Neural progenitor cell (in vitro differentiated cells): ENCODE data around the gene PRRC2C. TPM values are rescaled to one million over a fixed set of nuclear protein-coding genes. Genes with fewer than 3 reads are reported as not detected.

Experiments
- DNase-seq: peaks from one replicate; pipeline ENCODE4 v3.0.0-alpha.2; 2016; ENCODE audit warnings: low spot score
- H2AFZ ChIP-seq: fragments of 200-600 bp; sonication (generic); replicated peaks from 2 replicates; pipeline ENCODE4 v1.6.1; 2016; ENCODE audit warnings: antibody characterized with exemption
- H3F3A ChIP-seq: fragments of 200-600 bp; sonication (generic); 2 replicates; pipeline ENCODE4 v1.6.1; 2016; ENCODE audit warnings: antibody characterized with exemption, low read depth
- H3K27ac ChIP-seq: fragments of 200-600 bp; sonication (generic); 2 replicates; pipeline ENCODE4 v1.5.1; 2016; ENCODE audit warnings: mild to moderate bottlenecking
- H3K27me3 ChIP-seq: fragments of 200-600 bp; sonication (generic); 2 replicates; pipeline ENCODE4 v1.6.1; 2016; ENCODE audit warnings: mild to moderate bottlenecking, moderate library complexity
- H3K36me3 ChIP-seq: fragments of 200-600 bp; sonication (generic); 2 replicates; pipeline ENCODE4 v1.5.1; 2016
- H3K4me1 ChIP-seq: fragments of 200-600 bp; sonication (generic); 2 replicates; pipeline ENCODE4 v1.6.1; 2016; ENCODE audit warnings: mixed run types
- H3K4me2 ChIP-seq: fragments of 200-600 bp; sonication (generic); 2 replicates; pipeline ENCODE4 v1.6.1; 2016
- H3K4me3 ChIP-seq: fragments of 200-600 bp; sonication (generic); 2 replicates; pipeline ENCODE4 v1.5.1; 2016
- H3K79me2 ChIP-seq: fragments of 200-600 bp; sonication (generic); 2 replicates; pipeline ENCODE4 v1.6.1; 2016; ENCODE audit warnings: low read depth
- H3K9ac ChIP-seq: fragments of 200-600 bp; sonication (generic); 2 replicates; pipeline ENCODE4 v1.6.1; 2016
- H3K9me3 ChIP-seq: fragments of 200-600 bp; sonication (generic); 2 replicates; pipeline ENCODE4 v1.5.1; 2016; ENCODE audit warnings: low read depth
- H4K20me1 ChIP-seq: fragments of 200-600 bp; sonication (generic); 2 replicates; pipeline ENCODE4 v1.6.1; 2016; ENCODE audit warnings: low read depth
- H3K27ac Mint-ChIP-seq: 3 replicates; pipeline ENCODE4 v1.8.0; 2021; ENCODE audit warnings: mixed read lengths
- H3K27me3 Mint-ChIP-seq: 2 replicates; pipeline ENCODE4 v1.8.0; 2022; ENCODE audit warnings: low read depth, mild to moderate bottlenecking, inconsistent platforms, moderate library complexity, mixed read lengths; ENCODE audit not compliant: insufficient read depth
- H3K36me3 Mint-ChIP-seq: 3 replicates; pipeline ENCODE4 v1.8.0; 2021; ENCODE audit warnings: mixed read lengths
- H3K4me1 Mint-ChIP-seq: 3 replicates; pipeline ENCODE4 v1.8.0; 2021; ENCODE audit warnings: mixed read lengths
- H3K4me3 Mint-ChIP-seq: 3 replicates; pipeline ENCODE4 v1.8.0; 2021; ENCODE audit warnings: mild to moderate bottlenecking, moderate library complexity, mixed read lengths
- H3K9me3 Mint-ChIP-seq: 3 replicates; pipeline ENCODE4 v1.8.0; 2020; ENCODE audit warnings: mixed read lengths
- EZH2 ChIP-seq: fragments of 200-600 bp; sonication (generic); IDR thresholded peaks from 2 replicates; pipeline ENCODE4 v1.6.1; 2017; ENCODE audit warnings: antibody characterized with exemption, mild to moderate bottlenecking, moderate library complexity
- EZH2phosphoT487 ChIP-seq: fragments of 200-600 bp; sonication (generic); IDR thresholded peaks from 2 replicates; pipeline ENCODE4 v1.6.1; 2017; ENCODE audit warnings: antibody characterized with exemption
- total RNA-seq: library from RNA; depleted of rRNA; stranded (reverse); fragments of >200 nt; gene quantifications from 2 replicates; pipeline ENCODE4 v1.2.3, GENCODE V29; 2015; ENCODE audit warnings: low replicate concordance
- TF ChIP-seq, protein P1 (sequence below): fragments of 200-600 bp; sonication (generic); IDR thresholded peaks from 2 replicates; pipeline ENCODE4 v1.5.1; 2017; ENCODE audit warnings: antibody characterized with exemption, mild to moderate bottlenecking

Gene PRRC2C
- total RNA-seq, 1 donor from 2014 or later: 89.9 TPM

GRCh38 chr1:171635661-171636060 lies 150.3 kb downstream of the PRRC2C start:
- no peak for DNase-seq
- Mint-ChIP-seq H3K4me1 (peaks cover 6% of the 10 kb centered on the region), H3K27me3 (peaks cover 6% of the 10 kb centered on the region), H3K9me3 (peaks cover 3% of the 10 kb centered on the region), H3K4me3 (no peak overlapping the region), H3K36me3 (no peaks in the 10 kb centered on the region), H3K27ac (no peak overlapping the region)
- Histone ChIP-seq H3K4me3 (no peak overlapping the region), H3K4me2 (no peak overlapping the region), H3K27me3 (no peaks in the 10 kb centered on the region), H2AFZ (no peak overlapping the region), H4K20me1 (no peaks in the 10 kb centered on the region), H3F3A (no peaks in the 10 kb centered on the region), H3K27ac (no peak overlapping the region), H3K4me1 (no peaks in the 10 kb centered on the region), H3K36me3 (no peaks in the 10 kb centered on the region), H3K9me3 (no peaks in the 10 kb centered on the region), H3K79me2 (no peaks in the 10 kb centered on the region), H3K9ac (no peak overlapping the region)
- TF ChIP-seq EZH2: no peak
- TF ChIP-seq EZH2phosphoT487: no peak
- TF ChIP-seq, protein P1, sequence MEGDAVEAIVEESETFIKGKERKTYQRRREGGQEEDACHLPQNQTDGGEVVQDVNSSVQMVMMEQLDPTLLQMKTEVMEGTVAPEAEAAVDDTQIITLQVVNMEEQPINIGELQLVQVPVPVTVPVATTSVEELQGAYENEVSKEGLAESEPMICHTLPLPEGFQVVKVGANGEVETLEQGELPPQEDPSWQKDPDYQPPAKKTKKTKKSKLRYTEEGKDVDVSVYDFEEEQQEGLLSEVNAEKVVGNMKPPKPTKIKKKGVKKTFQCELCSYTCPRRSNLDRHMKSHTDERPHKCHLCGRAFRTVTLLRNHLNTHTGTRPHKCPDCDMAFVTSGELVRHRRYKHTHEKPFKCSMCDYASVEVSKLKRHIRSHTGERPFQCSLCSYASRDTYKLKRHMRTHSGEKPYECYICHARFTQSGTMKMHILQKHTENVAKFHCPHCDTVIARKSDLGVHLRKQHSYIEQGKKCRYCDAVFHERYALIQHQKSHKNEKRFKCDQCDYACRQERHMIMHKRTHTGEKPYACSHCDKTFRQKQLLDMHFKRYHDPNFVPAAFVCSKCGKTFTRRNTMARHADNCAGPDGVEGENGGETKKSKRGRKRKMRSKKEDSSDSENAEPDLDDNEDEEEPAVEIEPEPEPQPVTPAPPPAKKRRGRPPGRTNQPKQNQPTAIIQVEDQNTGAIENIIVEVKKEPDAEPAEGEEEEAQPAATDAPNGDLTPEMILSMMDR: no peak

- Histone ChIP-seq H3K4me2 (no peak overlapping the region), H3K27ac (no peak overlapping the region), H3K4me1 (no peaks in the 10 kb centered on the region), H3K9ac (no peak overlapping the region), H3F3A (no peaks in the 10 kb centered on the region), H3K27me3 (no peaks in the 10 kb centered on the region), H3K79me2 (no peaks in the 10 kb centered on the region), H3K9me3 (no peaks in the 10 kb centered on the region), H2AFZ (no peak overlapping the region), H3K36me3 (no peaks in the 10 kb centered on the region), H4K20me1 (no peaks in the 10 kb centered on the region), H3K4me3 (no peak overlapping the region)
- peaks cover 6% of the 10 kb centered on the region for H3K27me3 Mint-ChIP-seq
- peak; percentile 39 for DNase-seq
- H3K36me3 Mint-ChIP-seq: no peaks in the 10 kb centered on the region
- H3K9me3 Mint-ChIP-seq: peaks cover 3% of the 10 kb centered on the region
- TF ChIP-seq EZH2phosphoT487: no peak
- TF ChIP-seq, protein P1: no peak
- no peak for TF ChIP-seq EZH2
- H3K27ac Mint-ChIP-seq: no peak overlapping the region
- H3K4me3 Mint-ChIP-seq: no peak overlapping the region
- H3K4me1 Mint-ChIP-seq: peaks cover 7% of the 10 kb centered on the region
Measured at GRCh38 chr1:171636141-171636540, 150.8 kb downstream of the PRRC2C start.

DNA sequence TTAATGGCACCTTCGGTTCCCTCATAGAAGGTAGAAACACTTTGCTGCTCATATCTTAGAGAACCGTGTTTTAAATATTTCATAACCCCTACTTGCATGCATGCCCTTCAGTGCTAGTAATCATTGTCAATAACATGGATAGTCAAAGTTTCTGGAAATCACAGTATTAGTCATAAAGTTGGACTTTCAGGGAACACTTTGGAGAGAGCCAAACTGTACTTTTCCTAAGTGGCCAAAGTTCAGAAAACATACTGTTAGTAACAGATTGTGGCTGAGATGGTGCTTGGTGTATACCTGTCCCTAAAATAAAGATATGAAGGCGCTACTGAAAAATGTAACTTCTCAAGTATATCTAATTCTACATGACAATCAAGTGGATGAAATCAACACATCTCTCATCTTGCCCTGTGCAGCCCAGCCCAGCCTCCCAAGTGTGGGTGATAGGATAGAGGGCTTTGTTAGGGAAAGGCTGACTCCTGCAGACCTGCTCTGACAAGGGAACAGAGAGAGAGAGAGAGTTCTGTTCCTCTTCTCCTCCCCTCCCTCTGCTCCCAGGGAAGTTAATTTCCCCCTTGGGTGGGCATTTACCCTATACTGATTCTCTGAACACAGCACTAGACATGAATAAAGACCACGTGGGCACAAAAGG lies 152.7 kb downstream of the PRRC2C start:
- TF ChIP-seq, protein P1: no peak
- TF ChIP-seq EZH2 (no peak), EZH2phosphoT487 (no peak)
- H3K36me3 Mint-ChIP-seq: no peaks in the 10 kb centered on the region
- no peak overlapping the region for H3K4me3 Mint-ChIP-seq
- no peaks in the 10 kb centered on the region for H4K20me1 ChIP-seq
- H3K4me1 ChIP-seq: peaks cover 4% of the 10 kb centered on the region
- H3K27me3 Mint-ChIP-seq: peaks cover 4% of the 10 kb centered on the region
- H3K27ac ChIP-seq: no peak overlapping the region
- no peaks in the 10 kb centered on the region for H3K27me3 ChIP-seq
- H3K9me3 ChIP-seq: no peaks in the 10 kb centered on the region
- H3K4me1 Mint-ChIP-seq: peaks cover 14% of the 10 kb centered on the region
- no peaks in the 10 kb centered on the region for H3K36me3 ChIP-seq
- no peak overlapping the region for H3K4me3 ChIP-seq
- DNase-seq: no peak
- H3K4me2 ChIP-seq: no peak overlapping the region
- no peak overlapping the region for H2AFZ ChIP-seq
- H3K27ac Mint-ChIP-seq: no peak overlapping the region
- no peak overlapping the region for H3K9ac ChIP-seq
- no peaks in the 10 kb centered on the region for H3K79me2 ChIP-seq
- no peaks in the 10 kb centered on the region for H3F3A ChIP-seq
- H3K9me3 Mint-ChIP-seq: no peaks in the 10 kb centered on the region
